ENCODE data around the gene FGD2. TPM values are rescaled to one million over a fixed set of nuclear protein-coding genes. Genes with fewer than 3 reads are reported as not detected.

The FGD2 gene
- total and polyA plus RNA-seq, 2 of the 8 experiments (the other 6 are each of a cell fraction or from before 2014, with no cell fraction given): 0.12 to 0.32 TPM

- Histone ChIP-seq H3K4me1 (replicated peaks in 1 of 4; ENCODE audit: control insufficient read depth in 3 of 4, insufficient read depth in 4 of 4, low read length in 3 of 4) (no peaks in the 10 kb centered on the region), H4K8ac (ENCODE audit: extremely low read depth, insufficient read depth, low read length) (no peak overlapping the region)
- TF ChIP-seq EP300 (IDR thresholded peaks at IDR 0.05; ENCODE audit: borderline replicate concordance in 1 of 2, low read depth in 2 of 2, low read length in 2 of 2) (no peak), MAX (IDR thresholded peaks at IDR 0.05) (no peak)
These were observed 33.4 kb upstream of the FGD2 start for GRCh38 chr6:36971921-36972673.

More at GRCh38 chr6:36971921-36972673, 33.4 kb upstream of the FGD2 start:
- no peaks in the 10 kb centered on the region for H3K9me3 ChIP-seq (ENCODE audit: insufficient read depth in 2 of 2, low read depth in 1 of 2, low read length in 1 of 2)
- no peak overlapping the region for H3K27ac ChIP-seq (ENCODE audit: low read depth, low read length)
- DNase-seq (ENCODE audit: low read depth in 1 of 2, low spot score in 2 of 2) (no peak), FAIRE-seq (no peak)
- no peak overlapping the region for H3K14ac ChIP-seq (ENCODE audit: insufficient read length)
- H2BK15ac ChIP-seq (ENCODE audit: low read length): no peak overlapping the region
- no peak overlapping the region for H2BK20ac ChIP-seq (ENCODE audit: low read length)
- H2BK5ac ChIP-seq (ENCODE audit: low read depth, low read length): 0 out of 2 replicates have a peak overlapping the region, but pooled peaks have one; percentile 72
- no peaks in the 10 kb centered on the region for H3K23me2 ChIP-seq (ENCODE audit: low read depth, low read length)
- H3K79me2 ChIP-seq (ENCODE audit: control insufficient read depth in 1 of 2, insufficient read depth in 2 of 2, low read length in 2 of 2): no peaks in the 10 kb centered on the region
- H3K9ac ChIP-seq (replicated peaks in 1 of 4; ENCODE audit: extremely low read depth in 1 of 4, low read depth in 3 of 4, low read length in 3 of 4): no peak overlapping the region
- no peak overlapping the region for H3K4ac ChIP-seq (replicated peaks; ENCODE audit: insufficient read length, low read depth, low read length)
- WGBS, 2 experiments (ENCODE audit: extremely low coverage in 1 of 2, insufficient coverage in 1 of 2, insufficient read length in 1 of 2, insufficient replicate concordance in 2 of 2, low coverage in 1 of 2, low lambda C conversion rate in 2 of 2, missing lambda C conversion rate in 1 of 2): 87% methylated on average over 14 of the region's 14 CpGs; no CpG with 5 or more reads in 1 of the 2 experiments
- no peak overlapping the region for H3K18ac ChIP-seq (ENCODE audit: extremely low read depth, low read length)
- H3K56ac ChIP-seq (replicated peaks; ENCODE audit: insufficient read length, low read depth, low read length): no peak overlapping the region
- no peak overlapping the region for H4K5ac ChIP-seq (ENCODE audit: insufficient read length, low read depth, low read length)
- no peaks in the 10 kb centered on the region for H3K27me3 ChIP-seq (replicated peaks in 1 of 4; ENCODE audit: control insufficient read depth in 3 of 4, extremely low read depth in 1 of 4, insufficient read depth in 3 of 4, low read length in 3 of 4)
- CTCF ChIA-PET (ENCODE audit: partially characterized antibody): interaction anchor here (0.6 to 3.1 kb wide), 4 partner anchors 9 to 237 kb away, joined by 3 to 12 read pairs (median 4); no protein-coding TSS in a partner anchor
- peaks cover 8% of the 10 kb centered on the region in 2 experiments for H4K20me1 ChIP-seq (replicated peaks in 1 of 2; ENCODE audit: control insufficient read depth in 1 of 2, insufficient read depth in 2 of 2, low read length in 2 of 2)
- no peak overlapping the region for H3K4me2 ChIP-seq (ENCODE audit: insufficient read depth in 1 of 2, low read depth in 2 of 2, low read length in 2 of 2)
- no peak overlapping the region for H4K91ac ChIP-seq (replicated peaks; ENCODE audit: insufficient read length, low read length)
- H2AK5ac ChIP-seq (ENCODE audit: low read depth, low read length): no peak overlapping the region
- peaks cover 53 to 93% (median 87%) of the 10 kb centered on the region in 4 experiments for H3K36me3 ChIP-seq (ENCODE audit: control insufficient read depth in 2 of 4, insufficient read depth in 4 of 4, low read length in 3 of 4)
- peaks cover 2% of the 10 kb centered on the region; the same call in 1 of the 2 replicates for H3K79me1 ChIP-seq (ENCODE audit: low read depth, low read length)
- no peak overlapping the region for H3K23ac ChIP-seq (ENCODE audit: insufficient read length)
- no peak overlapping the region for H3K4me3 ChIP-seq (ENCODE audit: extremely low read depth in 1 of 4, insufficient read depth in 2 of 4, low read depth in 3 of 4, low read length in 4 of 4)
- POLR2A ChIA-PET (ENCODE audit: partially characterized antibody): interaction anchor here (1.3 to 1.7 kb wide), 2 partner anchors 18 to 39 kb away, joined by 3 to 4 read pairs; no protein-coding TSS in a partner anchor
- H2BK120ac ChIP-seq (replicated peaks; ENCODE audit: low read depth, low read length): no peak overlapping the region
- no peak overlapping the region for H2BK12ac ChIP-seq (ENCODE audit: low read depth, low read length)
- H2AFZ ChIP-seq (ENCODE audit: low read length): no peak overlapping the region

Data from H1 (cell line).